ENCODE data around the gene SLC8A3.

DNA sequence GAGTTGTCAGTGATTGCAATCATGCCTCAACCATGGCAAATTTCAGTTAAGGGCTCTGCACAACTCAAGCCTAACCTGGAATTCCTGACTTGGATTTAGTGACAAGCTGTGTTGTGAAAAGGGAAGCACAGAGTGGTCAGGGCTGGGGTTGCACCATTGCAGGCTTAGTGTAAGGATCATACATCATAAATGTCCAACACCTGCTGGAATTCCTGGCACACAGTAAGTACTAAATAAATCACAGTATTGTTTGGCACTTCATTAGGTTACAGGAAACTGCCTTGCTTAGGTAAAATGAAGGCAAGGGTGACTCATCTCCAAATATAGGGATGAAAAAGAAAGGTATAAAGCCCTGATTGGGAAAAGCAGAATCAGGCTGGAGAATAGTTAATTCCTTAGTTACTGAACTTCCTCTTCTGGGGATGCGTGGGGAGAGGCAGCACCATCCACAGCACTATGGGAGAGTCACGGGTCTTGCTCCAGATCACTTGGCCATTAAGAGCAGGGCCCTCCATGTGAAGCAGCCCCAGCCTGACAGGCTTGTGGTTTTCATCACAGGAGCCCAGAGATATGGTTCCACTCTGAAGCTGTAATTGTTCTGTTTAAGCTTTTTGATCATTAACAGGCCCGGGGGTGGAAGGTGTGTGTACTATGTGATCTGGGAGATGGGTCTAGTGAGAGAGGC is 39.7 kb downstream of the SLC8A3 start:
- TF ChIP-seq, protein P1, sequence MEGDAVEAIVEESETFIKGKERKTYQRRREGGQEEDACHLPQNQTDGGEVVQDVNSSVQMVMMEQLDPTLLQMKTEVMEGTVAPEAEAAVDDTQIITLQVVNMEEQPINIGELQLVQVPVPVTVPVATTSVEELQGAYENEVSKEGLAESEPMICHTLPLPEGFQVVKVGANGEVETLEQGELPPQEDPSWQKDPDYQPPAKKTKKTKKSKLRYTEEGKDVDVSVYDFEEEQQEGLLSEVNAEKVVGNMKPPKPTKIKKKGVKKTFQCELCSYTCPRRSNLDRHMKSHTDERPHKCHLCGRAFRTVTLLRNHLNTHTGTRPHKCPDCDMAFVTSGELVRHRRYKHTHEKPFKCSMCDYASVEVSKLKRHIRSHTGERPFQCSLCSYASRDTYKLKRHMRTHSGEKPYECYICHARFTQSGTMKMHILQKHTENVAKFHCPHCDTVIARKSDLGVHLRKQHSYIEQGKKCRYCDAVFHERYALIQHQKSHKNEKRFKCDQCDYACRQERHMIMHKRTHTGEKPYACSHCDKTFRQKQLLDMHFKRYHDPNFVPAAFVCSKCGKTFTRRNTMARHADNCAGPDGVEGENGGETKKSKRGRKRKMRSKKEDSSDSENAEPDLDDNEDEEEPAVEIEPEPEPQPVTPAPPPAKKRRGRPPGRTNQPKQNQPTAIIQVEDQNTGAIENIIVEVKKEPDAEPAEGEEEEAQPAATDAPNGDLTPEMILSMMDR (conservative IDR thresholded peaks at IDR 0.05; ENCODE audit: low read length), result no peak
- no peak for TF ChIP-seq EZH2phosphoT487 (IDR thresholded peaks at IDR 0.05; ENCODE audit: borderline replicate concordance)

Data from Loucy (cell line).